ENCODE measurements around the gene FYCO1.

FYCO1 gene

DNA sequence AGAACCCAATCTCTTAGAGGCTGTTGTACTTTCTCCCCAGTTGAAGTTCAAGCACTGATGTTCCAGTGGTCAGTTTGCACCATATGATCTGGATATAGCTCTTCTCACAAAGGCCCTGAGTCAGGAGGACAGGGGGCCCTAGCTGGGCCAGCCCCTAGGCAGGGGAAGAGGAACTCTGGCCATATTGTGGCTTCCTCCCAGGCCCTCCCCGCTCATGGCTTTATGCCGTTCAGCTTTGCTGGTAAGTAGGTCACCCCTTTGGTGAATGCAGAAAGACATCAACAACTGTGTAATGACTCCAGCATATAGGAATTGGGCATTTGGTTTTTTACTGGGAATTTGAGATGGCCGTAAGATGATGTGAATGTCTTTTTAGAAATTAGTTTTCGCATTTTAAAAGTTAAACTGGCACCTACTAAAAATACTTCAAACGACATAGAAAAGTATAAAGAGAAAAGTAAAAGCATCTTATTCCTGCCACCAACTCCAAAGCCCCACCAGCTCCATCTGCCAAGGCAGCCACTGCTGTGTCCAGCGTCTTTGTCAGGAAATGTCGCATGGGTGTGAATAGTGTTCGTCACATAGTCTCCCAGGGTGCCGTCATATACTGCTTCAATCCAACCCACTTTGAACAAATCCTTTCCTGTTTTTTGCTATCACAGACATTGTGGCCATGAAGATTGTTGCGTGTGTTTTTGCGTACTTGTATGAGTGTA is 84.0 kb downstream of the FYCO1 start:
- no peak for DNase-seq

DNA sequence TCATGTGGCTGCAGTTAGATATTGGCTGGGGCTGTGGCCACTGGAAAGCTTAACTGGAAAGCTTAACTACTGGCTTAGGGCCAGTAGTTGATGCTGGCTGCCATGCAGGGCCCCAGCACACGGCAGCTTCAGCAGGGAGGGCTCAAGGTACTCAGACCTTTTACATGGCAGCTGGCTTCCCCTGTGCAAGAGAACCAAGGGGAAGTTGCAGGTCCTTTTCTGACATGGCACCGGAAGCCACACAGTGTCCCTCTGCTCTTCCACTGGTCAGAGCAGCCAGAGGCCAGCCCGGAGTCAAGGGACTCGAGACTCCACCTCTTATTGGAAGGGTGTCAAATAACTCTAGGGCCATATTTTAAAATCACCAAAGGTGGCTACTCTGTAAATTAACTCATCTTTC is 84.7 kb downstream of the FYCO1 start:
- DNase-seq, result no peak

GRCh38 chr3:45909542-45909941 is 86.1 kb downstream of the FYCO1 start:
- DNase-seq, result no peak

- no peak for DNase-seq
These were observed 86.9 kb downstream of the FYCO1 start for GRCh38 chr3:45908761-45909160.

DNA sequence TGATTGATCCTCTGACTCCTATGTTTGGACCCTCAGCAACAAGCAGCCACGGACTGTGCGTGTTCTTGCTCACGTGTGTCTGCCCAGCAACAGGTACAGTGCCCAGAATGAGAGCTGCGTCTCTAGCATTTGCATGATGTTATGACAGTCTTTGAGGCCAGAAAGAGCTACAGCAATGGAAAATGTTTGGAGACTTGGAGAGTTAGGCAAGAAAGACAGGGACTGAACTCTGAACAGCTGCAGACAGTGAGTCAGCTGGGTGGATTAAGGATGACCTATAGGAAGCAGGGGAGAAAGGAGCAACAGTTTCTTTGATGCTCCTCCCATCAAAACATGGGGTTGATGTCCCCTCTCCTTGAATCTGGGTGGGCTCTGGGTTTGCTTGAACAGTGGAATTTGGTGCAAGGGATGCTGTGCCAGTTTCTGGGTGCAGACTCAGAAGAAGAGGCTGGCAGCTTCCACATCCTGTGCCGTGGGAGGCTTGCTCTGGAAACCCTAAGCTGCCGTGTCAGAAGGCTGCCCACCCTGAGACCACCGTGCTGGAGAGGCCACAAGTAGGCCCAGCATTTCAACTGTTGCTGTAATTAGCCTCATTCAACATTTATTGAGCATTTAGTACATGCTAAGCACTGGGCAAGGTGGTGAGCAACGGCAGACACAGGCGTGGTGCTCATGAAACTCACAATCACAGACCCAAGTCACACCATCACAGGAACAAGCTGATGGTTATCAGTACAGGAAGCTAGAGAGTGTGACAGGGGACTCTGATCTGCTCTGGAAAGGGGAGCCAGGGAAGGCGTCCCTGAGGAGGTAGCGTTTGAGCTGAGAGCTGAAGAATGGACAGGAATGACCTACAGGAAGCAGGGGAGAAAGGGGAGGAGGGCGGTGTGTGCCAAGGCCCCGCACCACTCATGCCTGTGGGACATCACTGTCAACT is 87.6 kb downstream of the FYCO1 start:
- no peak for DNase-seq

DNA sequence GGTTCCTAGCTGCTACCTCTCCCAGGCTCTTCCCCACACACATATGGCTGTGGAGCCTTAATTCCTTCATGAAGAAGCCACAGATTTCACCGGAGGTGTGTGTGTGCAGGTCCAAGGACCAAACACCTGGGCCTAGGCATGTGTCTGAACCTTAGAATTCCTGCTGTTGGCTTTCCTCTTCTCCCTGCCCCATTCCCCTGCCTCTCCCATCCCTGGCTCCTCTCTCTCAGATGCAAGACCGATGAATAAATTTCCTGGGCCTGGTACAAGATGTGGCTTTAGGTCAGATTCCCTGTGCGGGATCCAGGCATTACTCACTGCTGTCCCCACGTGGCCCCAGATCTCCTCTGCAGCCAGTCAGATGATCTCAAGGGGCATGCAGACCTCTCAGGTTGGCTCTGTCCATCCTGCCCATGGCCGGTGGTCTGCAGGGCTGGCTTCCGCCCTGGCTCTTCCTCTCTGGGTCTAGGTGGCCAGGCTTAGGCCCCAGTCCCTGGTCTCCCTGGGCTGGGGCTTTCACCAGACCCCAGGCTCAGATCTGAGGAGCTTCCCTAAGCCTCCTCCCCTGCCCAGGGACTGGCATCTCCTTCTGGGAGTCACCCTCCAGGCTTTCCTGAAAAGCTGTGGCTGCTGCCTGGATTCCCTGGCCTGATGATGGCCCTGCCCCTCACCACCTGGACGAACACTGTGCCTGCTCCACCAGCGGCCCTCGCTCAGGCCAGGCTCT is 88.8 kb downstream of the FYCO1 start:
- DNase-seq, result no peak

DNA sequence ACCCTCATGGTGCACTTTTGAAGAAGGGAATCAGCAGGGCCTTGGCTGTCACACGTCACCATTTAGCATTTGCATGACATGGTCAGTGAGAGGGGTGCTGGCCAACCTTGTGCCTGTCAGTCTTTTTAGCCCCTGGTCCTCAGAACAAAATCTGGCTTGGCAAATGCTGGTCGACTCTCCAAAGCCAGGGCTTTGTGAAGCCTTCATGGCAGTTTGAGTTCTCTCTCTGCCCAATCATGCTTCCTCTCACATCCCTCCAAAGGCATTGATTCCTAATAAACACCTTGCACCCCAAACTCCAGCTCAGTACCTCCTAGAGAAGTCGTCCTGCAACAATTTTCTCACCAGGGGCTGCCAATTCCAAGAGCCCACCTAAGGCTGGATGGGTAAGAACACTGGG is 89.9 kb downstream of the FYCO1 start:
- no peak for DNase-seq

DNA sequence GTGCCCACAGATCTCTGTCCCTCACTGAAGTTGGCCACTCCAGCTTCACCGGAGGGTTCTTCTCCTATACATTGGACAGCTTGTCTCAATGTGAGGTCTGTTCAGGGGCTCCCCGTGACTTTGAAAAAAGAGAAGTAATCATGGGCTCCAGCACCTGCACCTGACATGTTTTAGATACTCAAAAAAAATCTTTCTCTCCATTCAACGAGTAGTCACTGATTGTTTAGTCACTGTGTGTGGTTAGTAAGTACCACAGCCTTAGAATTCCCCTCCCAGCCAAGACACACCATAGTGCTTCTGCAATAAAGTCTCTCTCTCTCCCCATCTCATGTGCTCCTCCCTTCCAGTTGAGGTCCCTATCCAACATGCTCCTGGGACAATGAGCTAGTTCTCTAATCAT is 90.7 kb downstream of the FYCO1 start:
- no peak for DNase-seq

DNA sequence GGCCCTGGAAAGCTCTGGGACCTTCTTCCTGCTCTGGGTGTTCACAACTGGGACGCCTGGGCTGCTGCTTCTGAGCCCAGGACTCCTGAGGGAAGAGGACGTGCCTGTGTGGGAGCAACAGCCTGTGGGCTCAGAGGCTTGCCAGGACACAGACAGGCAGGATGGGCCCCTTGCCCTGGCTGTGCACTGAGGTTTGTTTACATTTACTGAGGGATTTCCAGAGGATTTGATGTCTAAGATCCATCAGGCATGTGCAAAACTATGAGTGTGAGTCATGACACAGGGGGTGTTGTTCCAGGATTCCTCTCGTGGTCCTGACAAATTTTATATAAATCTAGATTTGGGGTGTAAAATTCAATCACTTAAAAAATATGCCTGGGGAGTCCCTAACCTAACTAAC is 98.7 kb downstream of the FYCO1 start:
- DNase-seq, result peak; percentile 28

GRCh38 chr3:45895686-45896468 is 99.7 kb downstream of the FYCO1 start:
- no peak for DNase-seq

DNA sequence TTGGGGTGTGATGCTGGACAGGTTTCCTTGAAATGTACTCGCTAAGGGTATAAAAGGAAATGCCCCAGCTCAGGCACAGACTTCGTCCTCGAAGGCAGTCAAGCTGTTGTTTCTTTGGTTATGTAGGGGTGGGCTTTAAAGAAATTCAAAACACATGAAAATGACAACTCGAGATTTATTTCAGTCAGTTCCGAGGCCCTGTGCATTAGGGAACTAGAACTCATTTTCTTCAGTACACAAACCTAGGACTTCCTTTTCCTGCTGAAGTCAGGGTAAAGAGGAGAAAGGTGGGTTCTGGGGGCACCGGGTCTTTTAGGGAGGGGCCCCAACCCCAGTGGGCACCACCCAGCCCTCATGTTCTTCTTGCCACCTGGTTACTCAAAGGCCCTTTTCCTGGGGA is 101.6 kb downstream of the FYCO1 start:
- DNase-seq, result no peak

GRCh38 chr3:45892161-45892560 is 103.5 kb downstream of the FYCO1 start:
- no peak for DNase-seq

GRCh38 chr3:45890405-45890804 is 105.2 kb downstream of the FYCO1 start:
- no peak for DNase-seq

GRCh38 chr3:45889337-45889736 is 106.3 kb downstream of the FYCO1 start:
- DNase-seq, result no peak

GRCh38 chr3:45887759-45888511 is 107.7 kb downstream of the FYCO1 start:
- DNase-seq, result no peak

- no peak for DNase-seq
These were observed 108.3 kb downstream of the FYCO1 start for GRCh38 chr3:45887285-45887684.

DNA sequence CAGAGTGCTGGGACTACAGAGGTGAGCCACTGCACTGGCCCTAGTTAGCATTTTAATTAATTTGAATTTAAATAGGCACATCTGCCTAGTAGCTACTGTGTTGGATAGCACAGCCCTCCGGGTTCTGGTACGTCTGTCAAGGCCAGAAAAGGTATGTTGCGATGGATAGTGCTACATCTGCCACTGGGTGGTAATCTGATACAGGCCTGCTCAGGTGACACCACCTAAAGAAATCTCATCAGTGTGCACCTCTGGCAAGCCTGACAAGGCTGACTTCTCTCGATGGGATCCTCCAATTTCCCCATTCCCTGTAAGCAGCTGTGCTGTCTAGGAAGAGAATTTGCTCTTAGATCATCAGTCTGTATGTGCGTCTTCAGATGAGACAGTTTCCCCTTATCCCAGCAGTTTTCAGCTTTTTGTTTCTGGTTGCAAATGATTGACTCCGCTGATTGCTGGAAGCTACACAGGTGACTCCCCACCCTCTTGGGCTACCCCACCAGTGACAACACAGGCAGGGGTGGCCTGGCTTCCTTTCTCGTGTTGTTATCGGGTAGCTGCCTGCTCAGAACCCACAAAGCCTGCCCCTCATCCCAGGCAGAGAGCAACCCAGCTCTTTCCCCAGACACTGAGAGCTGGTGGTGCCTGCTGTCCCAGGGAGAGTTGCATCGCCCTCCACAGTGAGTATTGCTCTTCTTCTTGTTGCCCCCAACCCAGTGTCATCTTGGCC is 109.5 kb downstream of the FYCO1 start, which contains the start of gene CCR9:
Gene CCR9, plus strand, starts transcription at position 565 of the 727 bp plus-strand sequence. CDS start 8,391 bp downstream, outside the sequence.
- no peak for DNase-seq

- no peak for DNase-seq
These were observed 111.0 kb downstream of the FYCO1 start for GRCh38 chr3:45884368-45885201.

- DNase-seq, result peak; percentile 80
These were observed 114.3 kb downstream of the FYCO1 start for GRCh38 chr3:45881078-45882022.

Measured in NCI-H226 (cell line).